ENCODE results near the gene TAOK3.

TAOK3 gene

GRCh38 chr12:118375348-118375747, 2.6 kb upstream of the TAOK3 start:
- H3K27ac ChIP-seq, result no peak overlapping the region
- TF ChIP-seq CTCF (IDR thresholded peaks at IDR 0.05; ENCODE audit: low read depth, low read length, missing control alignments), result no peak
- in situ Hi-C loops (cut with HindIII; ENCODE audit: low pct_ligation_motif_present, low sequenced_read_pairs), result no loop called here
- H3K27me3 ChIP-seq (replicated peaks), result no peaks in the 10 kb centered on the region
- peaks cover 8% of the 10 kb centered on the region for H3K36me3 ChIP-seq (replicated peaks)
- H3K4me3 ChIP-seq (ENCODE audit: low read depth, low read length), result no peak overlapping the region
- no peak for DNase-seq

GRCh38 chr12:118374909-118375308, 2.2 kb upstream of the TAOK3 start:
- Histone ChIP-seq H3K4me3 (ENCODE audit: low read depth, low read length) (no peak overlapping the region), H3K27me3 (replicated peaks) (no peaks in the 10 kb centered on the region), H3K27ac (no peak overlapping the region), H3K36me3 (replicated peaks) (peaks cover 4% of the 10 kb centered on the region)
- DNase-seq, result no peak
- TF ChIP-seq CTCF (IDR thresholded peaks at IDR 0.05; ENCODE audit: low read depth, low read length, missing control alignments), result no peak
- in situ Hi-C loops (cut with HindIII; ENCODE audit: low pct_ligation_motif_present, low sequenced_read_pairs), result loop anchor here (25.0 kb wide), 1 partner anchor 188 kb away; no protein-coding TSS in a partner anchor

GRCh38 chr12:118374126-118374725, 1.5 kb upstream of the TAOK3 start:
- Histone ChIP-seq H3K27me3 (replicated peaks) (no peaks in the 10 kb centered on the region), H3K4me3 (ENCODE audit: low read depth, low read length) (no peak overlapping the region), H3K36me3 (replicated peaks) (no peaks in the 10 kb centered on the region), H3K27ac (no peak overlapping the region)
- no peak for TF ChIP-seq CTCF (IDR thresholded peaks at IDR 0.05; ENCODE audit: low read depth, low read length, missing control alignments)
- no peak for DNase-seq
- in situ Hi-C loops (cut with HindIII; ENCODE audit: low pct_ligation_motif_present, low sequenced_read_pairs), result loop anchor here (25.0 kb wide), 1 partner anchor 187 kb away; no protein-coding TSS in a partner anchor

- H3K27me3 ChIP-seq (replicated peaks), result no peaks in the 10 kb centered on the region
- no peak for TF ChIP-seq CTCF (IDR thresholded peaks at IDR 0.05; ENCODE audit: low read depth, low read length, missing control alignments)
- DNase-seq, result no peak
- H3K36me3 ChIP-seq (replicated peaks), result no peaks in the 10 kb centered on the region
- in situ Hi-C loops (cut with HindIII; ENCODE audit: low pct_ligation_motif_present, low sequenced_read_pairs), result loop anchor here (25.0 kb wide), 1 partner anchor 186 kb away; no protein-coding TSS in a partner anchor
- H3K27ac ChIP-seq, result no peak overlapping the region
- H3K4me3 ChIP-seq (ENCODE audit: low read depth, low read length), result peak overlapping the region; percentile 78
These were observed 909 bp upstream of the TAOK3 start for GRCh38 chr12:118373616-118374015.

- Histone ChIP-seq H3K4me3 (ENCODE audit: low read depth, low read length) (peak overlapping the region; percentile 93), H3K36me3 (replicated peaks) (no peaks in the 10 kb centered on the region), H3K27me3 (replicated peaks) (no peaks in the 10 kb centered on the region), H3K27ac (peak overlapping the region; percentile 10)
- in situ Hi-C loops (cut with HindIII; ENCODE audit: low pct_ligation_motif_present, low sequenced_read_pairs), result loop anchor here (25.0 kb wide), 1 partner anchor 184 kb away; no protein-coding TSS in a partner anchor
- no peak for TF ChIP-seq CTCF (IDR thresholded peaks at IDR 0.05; ENCODE audit: low read depth, low read length, missing control alignments)
- no peak for DNase-seq
These were observed 1.1 kb downstream of the TAOK3 start for GRCh38 chr12:118371321-118372282.

Measured in brain microvascular endothelial cell (primary cell).